Anterior cingulate cortex (tissue), 58 donors: Measurements from ENCODE around the gene FAM168B.

Source experiments
- DNase-seq, 58 donors: peaks; one replicate each; lab custom pipeline; 2025; lab: John Stamatoyannopoulos, UW

The FAM168B gene

GRCh38 chr2:131042148-131042775 lies 51.0 kb downstream of the FAM168B start:
- peak in 14 of 58 donors; percentile 17 to 68 (median 37) for DNase-seq

- DNase-seq = no peak
These were observed 51.7 kb downstream of the FAM168B start for GRCh38 chr2:131041402-131042147.

GRCh38 chr2:131040661-131041401 lies 52.4 kb downstream of the FAM168B start:
- DNase-seq = peak in 16 of 58 donors; percentile 20 to 68 (median 46)

- DNase-seq = no peak
These were observed 53.2 kb downstream of the FAM168B start for GRCh38 chr2:131039908-131040660.

- peak in 45 of 58 donors; percentile 29 to 82 (median 64) for DNase-seq
These were observed 53.7 kb downstream of the FAM168B start for GRCh38 chr2:131039535-131039907.

- no peak for DNase-seq
These were observed 54.2 kb downstream of the FAM168B start for GRCh38 chr2:131039101-131039440.

GRCh38 chr2:131038258-131039100 lies 54.8 kb downstream of the FAM168B start:
- DNase-seq = no peak

GRCh38 chr2:131037398-131038257 lies 55.6 kb downstream of the FAM168B start:
- no peak for DNase-seq

- no peak for DNase-seq
These were observed 56.4 kb downstream of the FAM168B start for GRCh38 chr2:131036696-131037397.

- no peak for DNase-seq
These were observed 57.0 kb downstream of the FAM168B start for GRCh38 chr2:131036269-131036668.

GRCh38 chr2:131035826-131036231 lies 57.4 kb downstream of the FAM168B start:
- peak in 1 of 58 donors; percentile 40 for DNase-seq

GRCh38 chr2:131035112-131035825 lies 58.0 kb downstream of the FAM168B start:
- DNase-seq = peak in 3 of 58 donors; percentile 19 to 20 (median 20)

GRCh38 chr2:131034122-131035051 lies 58.9 kb downstream of the FAM168B start:
- peak in 47 of 58 donors; percentile 10 to 82 (median 48) for DNase-seq

- DNase-seq = no peak
These were observed 59.5 kb downstream of the FAM168B start for GRCh38 chr2:131033786-131034121.

- DNase-seq = no peak
These were observed 60.8 kb downstream of the FAM168B start for GRCh38 chr2:131032393-131032836.

- DNase-seq = no peak
These were observed 61.4 kb downstream of the FAM168B start for GRCh38 chr2:131031875-131032274.
